CD4-positive, alpha-beta T cell treated with Interleukin-4 for 4 hours (primary cell): ENCODE measurements around the gene RBM47.

Experiments
- DNase-seq: peaks from one replicate; pipeline ENCODE4 v3.0.0-alpha.2; 2020

RBM47 gene

GRCh38 chr4:40622913-40623312 lies 6.8 kb downstream of the RBM47 start:
- DNase-seq = no peak

- peak; percentile 23 for DNase-seq
Measured at GRCh38 chr4:40621592-40622512, 7.8 kb downstream of the RBM47 start.

DNA sequence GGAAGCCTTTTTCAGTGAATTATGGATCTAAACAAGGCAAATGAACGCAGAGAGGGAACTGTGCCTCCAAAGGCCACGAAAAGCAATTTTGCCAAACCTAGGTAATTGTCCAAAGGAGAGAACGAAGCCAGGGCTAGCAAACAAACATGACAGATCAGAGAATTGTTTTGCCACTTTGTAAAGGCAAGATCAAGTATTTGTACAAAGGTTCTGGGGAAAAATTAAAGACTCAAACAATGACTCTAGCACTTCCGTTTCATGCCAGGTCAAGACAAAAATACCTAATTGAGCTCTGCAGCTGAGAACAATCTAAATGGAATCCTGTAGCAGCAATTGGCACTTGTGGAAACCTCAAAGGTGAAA lies 8.5 kb downstream of the RBM47 start:
- no peak for DNase-seq

DNA sequence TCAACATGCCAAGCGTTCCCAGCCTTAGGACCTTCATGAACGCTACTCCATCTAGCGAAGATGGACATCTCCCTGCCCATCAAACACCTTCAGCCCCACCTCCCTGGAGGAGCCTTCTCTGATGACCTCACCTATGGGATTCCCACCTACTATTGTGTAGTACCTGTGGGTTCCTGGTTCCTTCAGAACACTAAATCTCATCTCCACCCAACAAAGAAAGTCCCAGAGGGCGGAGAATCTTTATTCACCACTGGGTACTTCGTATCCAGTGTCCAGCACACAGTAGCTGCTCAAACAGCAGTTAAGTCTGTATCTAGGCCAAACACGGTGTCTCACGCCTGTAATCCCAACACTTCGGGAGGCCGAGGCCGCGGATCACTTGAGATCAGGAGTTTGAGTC lies 10.1 kb downstream of the RBM47 start:
- no peak for DNase-seq

- no peak for DNase-seq
Measured at GRCh38 chr4:40617872-40618271, 11.8 kb downstream of the RBM47 start.

DNA sequence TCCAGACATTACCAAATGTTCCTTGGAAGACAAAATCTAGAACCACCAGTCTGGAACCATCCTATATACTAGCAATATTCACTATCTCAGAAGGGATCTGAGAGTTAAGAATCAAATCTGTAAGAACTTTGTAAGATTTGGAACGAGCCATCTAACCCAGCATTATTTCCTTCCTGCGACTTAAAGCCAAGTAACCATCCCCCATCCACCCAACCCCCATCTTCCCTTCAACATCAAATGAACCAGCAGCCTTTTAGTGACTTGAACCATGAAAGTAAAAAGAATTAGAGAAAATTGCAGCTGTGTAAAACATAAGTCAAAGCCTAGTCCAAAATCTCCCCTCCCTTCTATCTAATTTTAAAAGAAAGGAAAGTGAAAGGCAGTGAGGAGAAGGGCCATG lies 15.6 kb downstream of the RBM47 start:
- DNase-seq = no peak

DNA sequence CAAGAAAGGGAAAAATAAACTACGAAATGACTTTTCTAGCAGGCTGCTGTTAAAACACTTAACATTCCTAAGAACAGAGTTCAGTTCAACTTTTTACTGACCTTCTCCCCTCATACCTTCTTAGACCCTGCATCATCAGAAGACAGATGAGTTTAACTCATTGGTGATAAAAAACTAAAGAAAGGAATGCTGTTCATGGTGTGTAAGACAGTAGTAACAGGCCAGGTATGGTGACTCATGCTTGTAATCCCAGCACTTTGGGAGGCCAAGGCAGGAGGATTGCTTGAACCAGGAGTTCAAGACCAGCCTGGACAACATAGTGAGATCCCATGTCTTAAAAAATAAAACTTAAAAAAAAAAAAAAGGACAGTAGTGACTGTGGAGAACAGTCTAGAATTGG lies 16.2 kb downstream of the RBM47 start:
- no peak for DNase-seq

DNA sequence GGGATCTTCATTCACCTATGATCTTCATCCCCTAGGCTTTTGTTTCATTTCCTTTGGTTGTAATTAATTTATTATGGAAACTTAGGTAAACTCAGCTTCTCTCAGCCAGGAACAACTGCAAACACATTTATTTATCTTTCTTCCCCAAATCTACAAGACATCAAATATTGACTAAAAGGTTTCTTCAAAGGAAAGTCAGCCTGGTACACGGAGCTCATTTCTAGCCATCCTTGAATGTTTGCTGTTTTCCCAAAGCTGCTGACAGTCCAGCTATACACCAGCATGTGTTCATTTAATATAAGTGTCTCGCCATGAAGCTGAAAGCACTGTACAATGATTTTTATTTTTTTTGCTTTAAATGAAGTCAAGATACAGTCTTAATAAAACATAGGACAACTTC lies 16.8 kb downstream of the RBM47 start:
- no peak for DNase-seq

DNA sequence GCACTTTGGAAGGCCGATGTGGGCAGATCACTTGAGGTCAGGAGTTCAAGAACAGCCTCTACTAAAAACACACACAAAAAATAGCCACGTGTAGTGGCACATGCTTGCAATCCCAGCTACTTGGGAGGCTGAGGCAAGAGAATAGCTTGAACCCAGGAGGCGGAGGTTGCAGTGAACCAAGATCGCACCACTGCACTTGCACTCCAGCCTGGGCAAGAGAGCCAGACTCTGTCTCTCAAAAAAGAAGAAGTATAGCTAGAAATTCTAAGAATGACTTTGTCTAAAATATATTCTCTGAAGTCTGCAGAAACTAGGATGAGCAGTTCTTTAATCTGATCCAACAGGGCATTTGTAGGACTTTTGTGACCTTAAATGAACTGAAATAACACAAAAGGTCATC lies 17.4 kb downstream of the RBM47 start:
- DNase-seq = no peak

DNA sequence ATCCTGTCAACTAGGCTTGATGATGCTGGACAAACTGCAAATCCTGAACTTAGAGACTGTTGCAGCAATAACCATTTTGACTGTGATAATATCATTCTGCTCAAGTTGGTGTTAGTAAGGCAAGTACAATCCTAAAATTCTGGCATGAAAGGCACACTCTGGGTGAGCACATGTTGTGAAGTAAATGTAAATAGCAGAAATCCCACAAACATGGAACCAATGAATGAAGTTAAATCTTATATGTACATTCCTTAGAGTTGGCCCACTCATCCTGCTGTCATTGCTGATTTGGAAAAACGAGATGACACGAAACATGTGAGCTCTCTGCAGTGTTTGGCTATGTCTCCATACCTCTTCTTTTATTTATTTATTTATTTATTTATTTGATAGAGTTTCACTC lies 21.0 kb downstream of the RBM47 start:
- DNase-seq = no peak

DNA sequence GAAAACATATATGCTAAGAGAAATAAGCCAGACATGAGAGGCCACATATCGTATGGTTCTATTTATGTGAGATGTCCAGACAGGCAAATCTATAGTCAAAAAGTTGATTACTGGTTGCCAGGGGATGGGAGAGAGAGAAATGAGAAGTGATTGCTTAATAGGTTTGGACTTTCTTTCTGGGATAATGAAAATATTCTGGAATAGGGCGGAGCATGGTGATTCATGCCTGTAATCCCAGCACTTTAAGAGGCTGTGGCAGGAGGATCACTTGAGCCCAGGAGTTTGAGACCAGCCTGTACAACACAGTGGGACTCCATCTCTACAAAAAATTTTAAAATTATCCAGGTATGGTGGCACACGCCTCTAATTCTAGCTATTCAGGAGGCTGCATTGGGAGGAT lies 22.4 kb downstream of the RBM47 start:
- no peak for DNase-seq

DNA sequence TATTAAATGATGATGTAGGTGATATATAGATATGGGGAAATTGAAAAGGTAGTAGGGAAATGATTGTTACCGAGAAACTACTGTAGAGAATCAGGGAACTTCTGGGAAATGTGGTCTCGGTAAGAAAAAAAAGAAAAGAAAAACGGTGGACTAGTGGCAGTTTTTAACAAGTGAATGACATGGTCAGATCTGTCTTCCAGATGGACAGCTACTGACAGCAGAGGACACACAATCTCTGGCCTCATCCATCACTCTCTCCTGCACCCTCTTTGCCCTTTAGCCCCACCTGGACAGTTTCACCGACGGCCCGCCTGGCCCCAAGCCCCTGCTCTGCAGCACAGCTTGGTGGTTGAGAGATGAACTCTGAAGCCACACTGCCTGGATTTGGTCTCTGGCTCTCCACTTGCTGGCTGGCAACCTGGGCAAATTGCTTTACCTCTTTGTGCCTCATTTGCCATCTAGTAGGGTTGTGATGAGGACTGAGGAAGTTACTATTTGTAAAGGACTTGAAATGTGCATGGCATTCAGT lies 23.4 kb downstream of the RBM47 start:
- DNase-seq = no peak

DNA sequence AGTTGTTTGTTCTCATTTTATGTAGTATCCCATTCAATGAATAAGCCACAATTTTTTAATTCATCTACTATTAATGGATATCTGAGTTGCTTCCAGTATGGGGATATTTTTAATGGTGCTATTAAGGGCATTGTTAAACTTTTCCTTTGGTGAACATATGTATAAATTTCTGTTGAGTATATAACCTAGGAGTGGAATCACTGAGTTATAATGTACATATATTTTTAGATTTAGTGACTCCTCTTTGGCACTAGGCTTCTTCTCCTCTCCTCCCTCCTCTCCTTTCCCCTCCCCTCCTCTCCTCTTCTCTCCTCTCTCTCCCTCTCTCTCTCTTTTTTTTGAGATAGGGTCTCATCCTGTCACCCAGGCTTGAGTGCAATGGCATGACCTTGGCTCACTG lies 26.4 kb downstream of the RBM47 start:
- DNase-seq = no peak

DNA sequence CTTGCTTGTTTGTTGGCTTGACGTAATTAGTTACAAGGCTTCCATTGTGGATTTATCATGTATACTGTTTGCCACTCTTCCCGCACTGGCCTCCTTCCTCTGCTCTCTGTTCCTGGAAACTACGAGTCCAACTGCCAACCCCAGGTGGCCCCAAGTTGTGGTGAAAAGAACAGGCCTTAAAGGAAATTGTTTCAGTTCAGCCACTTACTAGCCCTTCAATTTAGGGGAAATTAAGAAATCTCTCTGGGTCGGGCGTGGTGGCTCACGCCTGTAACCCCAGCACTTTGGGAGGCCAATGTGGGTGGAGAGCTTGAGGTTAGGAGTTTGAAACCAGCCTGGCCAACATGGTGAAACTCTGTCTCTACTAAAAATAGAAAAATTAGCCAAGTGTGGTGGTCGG lies 28.0 kb downstream of the RBM47 start:
- DNase-seq = no peak

GRCh38 chr4:40600850-40601249 lies 28.8 kb downstream of the RBM47 start:
- no peak for DNase-seq

DNA sequence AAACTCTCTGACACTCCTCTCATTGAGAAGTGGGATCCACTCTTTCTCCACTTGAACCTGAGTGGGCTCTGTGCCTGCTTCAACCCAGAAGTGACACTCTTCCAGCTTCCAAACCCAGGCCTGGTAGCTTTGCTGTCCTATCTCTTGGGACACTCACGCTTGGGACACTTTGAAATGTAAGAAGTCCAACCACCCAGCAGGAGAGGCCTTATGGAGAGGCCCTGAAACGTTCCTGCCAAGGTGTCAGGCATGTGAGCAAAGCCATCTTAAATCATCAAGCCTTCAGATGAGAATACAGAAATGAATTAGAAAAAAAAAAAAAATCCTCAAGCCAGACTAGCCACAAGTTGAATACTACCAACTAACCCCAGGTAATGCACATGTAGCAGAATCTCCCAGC lies 30.2 kb downstream of the RBM47 start:
- no peak for DNase-seq

GRCh38 chr4:40596522-40596921 lies 33.1 kb downstream of the RBM47 start:
- DNase-seq = no peak

- no peak for DNase-seq
Measured at GRCh38 chr4:40595981-40596380, 33.7 kb downstream of the RBM47 start.

GRCh38 chr4:40594261-40595178 lies 35.1 kb downstream of the RBM47 start:
- DNase-seq = no peak

GRCh38 chr4:40592034-40592433 lies 37.6 kb downstream of the RBM47 start:
- DNase-seq = no peak

GRCh38 chr4:40587826-40588225 lies 41.8 kb downstream of the RBM47 start:
- no peak for DNase-seq

- no peak for DNase-seq
Measured at GRCh38 chr4:40587351-40587750, 42.3 kb downstream of the RBM47 start.

GRCh38 chr4:40586729-40587128 lies 42.9 kb downstream of the RBM47 start:
- DNase-seq = no peak

- DNase-seq = no peak
Measured at GRCh38 chr4:40586034-40586433, 43.6 kb downstream of the RBM47 start.
